GM12878 (cell line): ENCODE measurements around the gene AMER2. TPM values are rescaled to one million over a fixed set of nuclear protein-coding genes. Genes with fewer than 3 reads are reported as not detected.

Source experiments
- ATAC-seq: fragments of 200-7000 bp; cut with Tn5 transposase; 3 replicates; pipeline ENCODE4 v1.9.1; 2020; ENCODE audit warnings: mild to moderate bottlenecking, moderate library complexity
- BruUV-seq: library from RNA; stranded (reverse); fragments of 400-500 nt; replicated peaks from 2 replicates; lab custom pipeline; 2021; lab: Mats Ljungman, UMichigan
- CTCF ChIA-PET: fragments of 300-600 bp; sonication (Branson Sonifier 250); formaldehyde crosslinking; extraction: SDS; loops from one replicate; lab custom pipeline; 2021; ENCODE audit warnings: inconsistent platforms; lab: Yijun Ruan, JAX
- POLR2A ChIA-PET: fragments of 350-600 bp; formaldehyde crosslinking; extraction: SDS; loops from one replicate; lab custom pipeline; 2021; ENCODE audit warnings: inconsistent platforms; lab: Charles Lee
- RAD21 ChIA-PET: fragments of 300-600 bp; sonication (Branson Sonifier 250); formaldehyde crosslinking; loops from one replicate; lab custom pipeline; 2023; ENCODE audit warnings: antibody characterized with exemption; ENCODE audit not compliant: unreplicated experiment; lab: Charles Lee
- SMC1A ChIA-PET: fragments of 300-600 bp; sonication (Branson Sonifier 250); formaldehyde crosslinking; loops from one replicate; lab custom pipeline; 2023; ENCODE audit not compliant: unreplicated experiment, uncharacterized antibody; lab: Charles Lee
- DNase-seq: peaks from one replicate; pipeline ENCODE4 v3.0.0-alpha.2; 2011; ENCODE audit warnings: low read depth, low spot score
- FAIRE-seq: peaks from 3 replicates; lab custom pipeline; 2011; peaks lifted over from hg19 to GRCh38; lab: Jason Lieb, UNC
- H2AFZ ChIP-seq: 2 replicates; pipeline ENCODE4 v1.6.0; 2011; ENCODE audit warnings: low read depth, low read length, control low read depth; ENCODE audit not compliant: control insufficient read depth
- H3K27ac ChIP-seq: 2 replicates; pipeline ENCODE4 v1.5.1; 2011; ENCODE audit warnings: control low read depth; ENCODE audit not compliant: control insufficient read depth, insufficient read depth
- H3K27me3 ChIP-seq, 2 experiments: replicated peaks in 1 of 2; 2 replicates each; pipeline versions ENCODE4 v1.6.0 to v1.6.1; 2011; ENCODE audit warnings: low read length in 1 of 2; ENCODE audit not compliant: control insufficient read depth in 2 of 2, insufficient read depth in 2 of 2
- H3K36me3 ChIP-seq, 2 experiments: 2 replicates each; pipeline ENCODE4 v1.5.1; 2011; ENCODE audit warnings: low read length in 1 of 2; ENCODE audit not compliant: control insufficient read depth in 2 of 2, insufficient read depth in 2 of 2
- H3K4me1 ChIP-seq: 2 replicates; pipeline ENCODE4 v1.6.1; 2011; ENCODE audit warnings: mild to moderate bottlenecking, low read length, moderate library complexity, mixed read lengths; ENCODE audit not compliant: control insufficient read depth, insufficient read depth
- H3K4me2 ChIP-seq: 2 replicates; pipeline ENCODE4 v1.6.0; 2011; ENCODE audit warnings: control low read depth; ENCODE audit not compliant: control insufficient read depth, insufficient read depth
- H3K4me3 ChIP-seq: fragments of 200-600 bp; sonication (generic); 2 replicates; pipeline ENCODE4 v1.5.1; 2016
- H3K79me2 ChIP-seq: 2 replicates; pipeline ENCODE4 v1.6.0; 2011; ENCODE audit warnings: low read length; ENCODE audit not compliant: control insufficient read depth, insufficient read depth
- H3K9ac ChIP-seq: 2 replicates; pipeline ENCODE4 v1.8.0; 2011; ENCODE audit warnings: low read length, control low read depth, mixed read lengths; ENCODE audit not compliant: control insufficient read depth, insufficient read depth
- H3K9me3 ChIP-seq: replicated peaks from 3 replicates; pipeline ENCODE4 v1.5.1; 2011; ENCODE audit warnings: mild to moderate bottlenecking, low read length; ENCODE audit not compliant: control insufficient read depth, insufficient read depth
- H4K20me1 ChIP-seq: 2 replicates; pipeline ENCODE4 v1.6.0; 2011; ENCODE audit not compliant: control insufficient read depth, insufficient read depth
- ASH2L ChIP-seq: fragments of 300-600, 200-600 bp; sonication (generic); IDR thresholded peaks from 2 replicates; pipeline ENCODE4 v1.6.1; 2017; ENCODE audit warnings: low read depth, mild to moderate bottlenecking, borderline replicate concordance
- ATF3 ChIP-seq: IDR thresholded peaks from 2 replicates; pipeline ENCODE4 v1.6.1; 2011; ENCODE audit warnings: low read depth, mild to moderate bottlenecking, low read length, moderate library complexity, borderline replicate concordance; ENCODE audit errors: extremely low read depth
- BRCA1 ChIP-seq: IDR thresholded peaks from 2 replicates; pipeline ENCODE4 v1.6.1; 2011; ENCODE audit warnings: low read depth, low read length, improper control_type of control experiment
- CEBPZ ChIP-seq: fragments of 150-350 bp; IDR thresholded peaks from 2 replicates; pipeline ENCODE4 v1.6.1; 2016; ENCODE audit warnings: low read depth, low read length
- CHD4 ChIP-seq: fragments of 200-600 bp; sonication (generic); IDR thresholded peaks from 2 replicates; pipeline ENCODE4 v1.6.1; 2016; ENCODE audit warnings: mild to moderate bottlenecking
- EED ChIP-seq: sonication (generic); IDR thresholded peaks from 2 replicates; pipeline ENCODE4 v1.6.1; 2016; ENCODE audit warnings: antibody characterized with exemption, low read depth
- ETV6 ChIP-seq, 2 experiments: fragments of 450-650 bp in 1 of 2; IDR thresholded peaks in 1 of 2; conservative IDR thresholded peaks in 1 of 2; 2 replicates each; pipeline ENCODE4 v1.6.1; 2014; ENCODE audit warnings: antibody characterized with exemption in 1 of 2, borderline replicate concordance in 1 of 2, low read depth in 1 of 2, mild to moderate bottlenecking in 1 of 2, moderate library complexity in 1 of 2
- HDGF ChIP-seq: fragments of 450-650 bp; IDR thresholded peaks from 2 replicates; pipeline ENCODE4 v1.6.1; 2016; ENCODE audit warnings: antibody characterized with exemption
- KDM1A ChIP-seq: fragments of 200-600 bp; sonication (generic); IDR thresholded peaks from 2 replicates; pipeline ENCODE4 v1.6.1; 2016; ENCODE audit warnings: borderline replicate concordance
- PKNOX1 ChIP-seq: fragments of 450-650 bp; IDR thresholded peaks from 2 replicates; pipeline ENCODE4 v1.6.1; 2016; ENCODE audit warnings: mild to moderate bottlenecking
- TCF12 ChIP-seq: IDR thresholded peaks from 2 replicates; pipeline ENCODE4 v1.6.1; 2011; ENCODE audit warnings: low read depth, mild to moderate bottlenecking, low read length
- YBX1 ChIP-seq: fragments of 450-650 bp; IDR thresholded peaks from 2 replicates; pipeline ENCODE4 v1.6.1; 2016; ENCODE audit warnings: antibody characterized with exemption
- WGBS: methylation state at CpG from one replicate; pipeline ENCODE4 v1.1.6; 2016; ENCODE audit warnings: low lambda C conversion rate; ENCODE audit not compliant: insufficient replicate concordance, insufficient coverage; ENCODE audit errors: missing lambda C conversion rate; 5-methylcytosine and 5-hydroxymethylcytosine counted together
- in situ Hi-C: fragments of 300-500 bp; cut with MboI; formaldehyde crosslinking; loops from 9 replicates; pipeline ENCODE4 v1.14.3; 2018; ENCODE audit warnings: mixed read lengths
- intact Hi-C: fragments of 100-400 bp; cut with micrococcal nuclease; formaldehyde crosslinking; loops from one replicate; pipeline ENCODE4 v1.14.2; 2022; ENCODE audit not compliant: unreplicated experiment
- polyA plus RNA-seq, 11 experiments: library from polyadenylated mRNA; depleted of rRNA in 4 of 11; unstranded in 6 of 11; stranded (reverse) in 5 of 11; fragments of >200 nt; fragmentation: Nextera tagmentation in 4 of 11; fragmentation: Illumina TruSeq in 1 of 11; extraction: Ambion mirVana in 4 of 11; extraction: Trizol in 1 of 11; gene quantifications; 1 replicate in 1 of 11; 2 replicates in 10 of 11; pipeline versions ENCODE4 v1.2.1 to v1.2.3, GENCODE V29; 2011 to 2016; ENCODE audit warnings: inconsistent platforms in 2 of 11, missing spikeins in 2 of 11, low read depth in 1 of 11
- total RNA-seq, 4 experiments: library from RNA; depleted of rRNA in 3 of 4; stranded (reverse); fragments of >200 nt in 3 of 4; fragmentation: Illumina TruSeq in 1 of 4; extraction: Trizol in 1 of 4; gene quantifications; 2 replicates each; pipeline versions ENCODE4 v1.2.1 to v1.2.3, GENCODE V29; 2013 to 2021

AMER2 gene
- total and polyA plus RNA-seq, 10 of the 15 experiments (the other 5 are each of a cell fraction or from before 2014, with no cell fraction given), result 0.01 to 0.34 (median 0.21) TPM

- Histone ChIP-seq H3K4me2 (no peak overlapping the region), H3K9ac (no peak overlapping the region), H3K36me3 (no peaks in the 10 kb centered on the region), H4K20me1 (no peaks in the 10 kb centered on the region), H3K9me3 (peaks cover 5% of the 10 kb centered on the region; the same call in 1 of the 3 replicates), H2AFZ (no peak overlapping the region), H3K27me3 (peaks cover 6 to 8% of the 10 kb centered on the region in 2 experiments), H3K27ac (no peak overlapping the region), H3K4me1 (no peaks in the 10 kb centered on the region), H3K79me2 (no peaks in the 10 kb centered on the region), H3K4me3 (no peak overlapping the region)
- 47% methylated on average over 3 of the region's 3 CpGs for WGBS
- POLR2A ChIA-PET, result no interaction called here
- no TSS peak for BruUV-seq
- SMC1A ChIA-PET, result no interaction called here
- intact Hi-C loops (no loop called here), in situ Hi-C loops (no loop called here)
- DNase-seq (no peak), FAIRE-seq (no peak), ATAC-seq (no peak)
- RAD21 ChIA-PET, result no interaction called here
- TF ChIP-seq TCF12 (no peak), CEBPZ (no peak), PKNOX1 (no peak), ATF3 (no peak), EED (no peak), CHD4 (no peak), HDGF (no peak), KDM1A (no peak), ETV6 (conservative IDR thresholded peaks at IDR 0.05 in 1 of 2, IDR thresholded peaks at IDR 0.05 in 1 of 2; ENCODE audit: borderline replicate concordance in 1 of 2, low read depth in 1 of 2) (no peak), YBX1 (no peak), ASH2L (no peak), BRCA1 (no peak)
- CTCF ChIA-PET, result interaction anchor here (1.2 kb wide), 1 partner anchor 53 kb away, joined by 3 read pairs; no protein-coding TSS in a partner anchor
Observed at GRCh38 chr13:25167382-25168174, 4.5 kb downstream of the AMER2 start.
